NCI-H2227 treated with DMSO at 0.1 percent for 48 hours (cell line): ENCODE data around the gene ASTN1.

Source experiments
- DNase-seq: peaks from one replicate; lab custom pipeline; 2025; lab: John Stamatoyannopoulos, UW

The ASTN1 gene

DNA sequence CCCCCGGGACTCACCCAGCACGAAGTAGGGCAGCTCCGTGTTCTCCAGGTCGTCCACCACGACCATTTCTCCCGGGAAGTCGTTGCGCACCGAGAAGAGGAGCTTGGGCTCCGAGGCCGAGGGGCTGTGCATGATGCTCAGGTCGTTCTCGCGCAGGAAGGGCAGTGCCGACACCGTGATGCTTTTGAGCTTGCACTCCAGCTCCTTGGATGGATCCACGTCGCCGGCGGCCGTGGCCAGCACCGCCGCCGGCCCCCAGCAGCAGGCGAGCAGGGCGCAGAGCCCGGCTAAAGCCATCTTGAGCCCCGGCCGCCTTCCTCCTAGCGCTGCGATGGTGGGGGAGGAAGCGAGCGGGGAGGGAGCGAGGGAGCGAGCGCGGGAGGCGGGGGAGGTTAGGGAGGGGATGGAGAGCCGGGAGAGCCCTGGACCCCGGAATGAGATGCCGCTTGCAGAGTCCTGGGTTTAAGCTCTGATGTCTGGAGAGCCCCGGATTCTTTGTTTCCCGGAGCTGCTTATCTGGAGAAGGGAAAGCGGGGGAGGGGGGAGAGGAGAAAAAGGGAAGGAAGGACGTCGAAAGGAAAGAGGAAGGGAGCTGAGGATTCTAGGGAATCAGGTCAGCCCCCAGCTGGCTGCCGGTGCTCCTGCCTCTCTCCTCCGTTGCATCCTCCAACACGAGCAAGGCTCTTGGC is at the start of gene ASTN1:
ASTN1 (minus strand) TSS at position 333 of the 689 bp plus-strand sequence; CDS start at position 297, 36 bp downstream.
- DNase-seq: peak; percentile 76

DNA sequence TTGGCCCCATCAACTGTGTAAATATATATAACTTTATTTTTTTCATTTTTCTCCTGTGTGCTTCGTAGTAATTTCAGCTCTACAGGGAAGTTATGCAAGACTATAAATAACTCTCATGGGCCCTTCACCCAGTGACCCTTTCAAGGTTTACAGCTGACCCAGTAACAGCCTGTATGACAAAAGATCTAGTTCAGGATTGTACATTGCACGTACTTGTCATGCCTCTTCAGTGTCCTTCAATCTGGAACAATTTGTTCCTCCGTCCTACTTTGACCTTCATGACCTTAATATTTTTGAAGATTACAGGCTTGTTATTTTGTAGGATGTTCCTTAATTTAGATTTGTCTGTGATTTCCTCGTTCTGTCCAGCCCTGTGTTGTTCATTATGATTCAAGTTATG is 46.7 kb upstream of the ASTN1 start:
- DNase-seq: peak; percentile 64

DNA sequence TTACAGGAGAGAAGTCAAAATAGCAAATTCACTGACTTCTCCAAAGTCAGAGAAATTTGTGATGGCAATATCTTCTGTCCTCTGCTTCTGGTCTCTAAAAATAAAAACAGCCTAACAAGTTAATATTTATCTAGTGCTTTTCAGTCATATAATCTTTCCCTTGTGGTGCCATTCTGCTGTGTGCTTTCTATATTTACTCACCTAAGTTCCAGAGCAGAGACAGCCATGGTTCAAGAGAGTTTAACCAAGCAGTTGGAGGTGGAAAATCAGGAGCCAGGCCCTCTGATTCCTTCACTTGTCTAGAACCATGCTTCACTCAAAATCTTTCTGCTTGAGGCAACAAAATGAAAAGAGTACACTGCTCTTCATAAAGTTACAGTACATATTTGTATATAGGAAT is 45.6 kb upstream of the ASTN1 start:
- no peak for DNase-seq

DNA sequence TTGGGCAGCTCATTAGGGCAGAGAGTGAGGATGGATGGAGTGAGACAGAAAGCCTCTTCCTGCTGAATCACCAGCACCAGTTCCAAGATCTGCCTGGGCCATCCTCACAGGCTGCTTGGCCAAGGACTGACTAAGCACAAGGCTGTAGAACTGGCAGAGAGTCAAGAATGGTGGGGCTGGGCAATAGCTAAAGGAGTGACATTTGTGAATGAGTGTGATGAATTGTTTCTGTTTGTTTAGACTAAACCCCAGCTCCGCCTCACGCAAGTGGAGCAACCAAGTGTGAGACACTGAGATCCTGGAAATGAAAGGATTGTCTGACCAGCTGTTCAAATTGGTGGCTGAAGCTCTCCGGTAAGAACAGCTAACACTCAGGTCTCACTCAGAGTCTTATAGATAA is 44.8 kb upstream of the ASTN1 start:
- DNase-seq: peak; percentile 81

DNA sequence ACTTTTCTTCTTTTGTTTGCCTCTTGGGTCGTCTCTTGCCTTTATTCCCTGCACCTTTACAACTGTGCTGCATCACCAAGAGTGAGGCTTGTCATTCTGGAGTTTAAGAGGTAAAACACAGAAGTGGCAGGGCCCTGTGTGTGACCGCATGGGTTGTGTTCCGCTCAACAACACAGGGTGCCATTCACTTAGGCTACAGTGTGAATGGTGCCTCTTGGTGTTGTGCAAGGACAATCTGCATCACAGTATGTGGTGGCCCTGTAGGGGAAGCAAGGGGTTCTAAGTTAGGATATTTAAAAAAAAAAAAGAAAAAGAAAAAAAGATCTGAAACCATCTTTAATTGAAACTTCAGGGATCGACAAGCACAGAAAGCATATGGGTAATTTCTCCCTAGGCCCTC is 44.4 kb upstream of the ASTN1 start:
- DNase-seq: no peak

DNA sequence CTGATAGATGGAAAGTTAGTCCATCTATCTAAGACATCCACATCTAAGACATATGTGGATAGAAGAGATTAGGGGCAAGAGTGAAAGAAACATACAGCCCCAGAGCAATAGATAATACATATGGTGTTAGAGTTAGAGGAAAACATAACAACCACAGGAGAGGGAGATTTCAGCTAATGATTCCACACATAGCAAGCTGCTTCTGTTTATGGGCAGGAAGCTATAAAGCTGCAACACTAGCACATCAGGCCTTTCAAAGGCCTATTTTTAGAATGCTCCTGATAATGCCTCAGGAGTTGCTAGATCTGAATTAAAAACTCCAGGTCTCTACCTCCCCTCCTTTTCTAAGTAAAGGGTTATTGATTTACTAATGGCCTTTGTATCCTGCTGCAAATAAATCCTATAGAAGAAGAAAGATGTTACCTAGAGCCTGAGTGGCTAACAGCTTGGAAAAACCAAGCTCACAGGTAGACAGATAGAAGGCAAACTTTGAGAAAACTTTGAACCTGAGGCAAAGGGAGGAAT is 42.4 kb upstream of the ASTN1 start:
- no peak for DNase-seq

DNA sequence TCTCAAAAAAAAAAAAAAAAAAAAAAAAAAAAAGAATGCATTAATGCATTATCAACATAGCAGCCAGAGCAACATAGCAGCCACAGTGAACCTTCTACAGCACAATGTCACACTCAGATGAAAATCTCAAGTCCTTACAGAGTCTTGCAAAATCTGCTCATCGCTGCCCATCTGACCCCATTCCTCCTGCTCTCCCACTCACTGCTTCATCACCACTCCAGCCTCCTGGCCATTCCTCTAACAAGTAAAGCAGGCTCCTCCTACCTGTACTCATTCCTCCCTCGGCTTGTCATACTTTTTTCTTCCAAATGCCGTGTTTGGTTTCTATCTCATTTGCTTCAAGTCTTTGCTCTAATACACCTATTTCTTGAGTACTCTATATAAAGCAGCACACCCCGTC is 35.8 kb upstream of the ASTN1 start:
- DNase-seq: no peak

DNA sequence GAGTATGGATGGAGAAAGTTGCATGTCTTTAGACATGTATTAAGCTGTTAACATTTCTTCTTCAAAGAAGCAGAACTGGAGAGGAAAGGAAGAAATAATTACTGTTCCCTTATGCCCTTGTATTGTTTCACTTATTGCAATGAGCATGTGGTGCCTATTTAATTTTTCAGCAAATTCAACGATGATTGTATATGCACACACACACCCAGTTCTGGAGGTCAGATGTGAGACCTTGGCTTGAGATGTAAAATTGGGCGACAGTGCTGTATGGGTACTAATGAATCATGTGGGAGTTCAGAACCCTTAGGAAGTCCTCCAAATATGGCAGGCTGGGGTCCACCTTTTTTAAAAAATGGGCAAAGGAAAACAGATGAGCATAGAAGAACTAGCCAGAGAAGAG is 33.7 kb upstream of the ASTN1 start:
- no peak for DNase-seq

DNA sequence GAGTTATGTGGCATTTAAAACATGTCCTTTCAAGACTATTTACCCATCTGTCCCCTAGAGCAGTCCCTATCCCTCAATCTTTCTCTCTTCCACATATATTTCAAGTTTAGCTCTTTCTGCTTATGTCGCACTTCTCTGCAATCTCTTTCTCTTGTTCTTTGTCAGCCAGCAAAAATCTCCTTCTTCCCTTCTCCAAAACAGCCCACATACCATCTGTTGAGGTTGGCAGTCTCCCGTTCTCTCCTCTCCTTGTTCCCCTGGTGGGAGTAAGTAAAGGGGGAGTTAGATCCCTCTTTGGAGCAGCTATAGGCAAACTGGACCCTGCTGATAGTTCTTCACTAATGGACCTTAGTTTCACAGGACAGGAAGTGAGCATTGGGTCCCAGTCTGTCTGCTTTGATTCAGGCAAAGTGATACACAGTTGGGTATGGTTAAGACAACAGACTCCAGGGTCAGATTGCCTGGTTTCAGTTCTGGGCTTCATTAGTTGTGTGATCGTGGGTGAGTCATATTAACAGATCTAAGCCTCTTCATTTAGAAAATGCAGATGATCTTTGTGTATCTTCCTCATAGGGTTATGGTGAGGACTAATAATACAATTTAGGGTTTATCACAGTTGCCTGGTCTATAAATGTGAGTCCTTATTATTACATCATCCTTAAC is 25.9 kb upstream of the ASTN1 start:
- no peak for DNase-seq

DNA sequence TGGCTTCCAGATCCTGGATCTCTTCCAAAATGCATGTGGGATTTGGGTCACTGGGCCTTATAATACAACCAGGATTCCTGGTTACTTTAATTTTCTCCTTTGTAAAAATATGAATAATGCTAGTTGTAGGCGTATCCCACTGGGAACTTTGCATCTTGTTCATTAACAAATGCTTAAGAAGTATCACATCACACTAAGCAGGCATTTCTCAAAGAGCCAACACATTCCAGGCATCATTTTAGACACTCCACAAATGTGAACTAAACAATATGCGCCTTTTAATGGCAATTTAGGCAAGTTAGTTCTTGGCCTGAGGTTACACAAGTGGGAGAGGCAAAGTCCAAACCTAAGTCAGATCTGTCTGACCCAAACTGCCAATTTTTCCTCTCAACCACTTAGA is 22.1 kb upstream of the ASTN1 start:
- no peak for DNase-seq

DNA sequence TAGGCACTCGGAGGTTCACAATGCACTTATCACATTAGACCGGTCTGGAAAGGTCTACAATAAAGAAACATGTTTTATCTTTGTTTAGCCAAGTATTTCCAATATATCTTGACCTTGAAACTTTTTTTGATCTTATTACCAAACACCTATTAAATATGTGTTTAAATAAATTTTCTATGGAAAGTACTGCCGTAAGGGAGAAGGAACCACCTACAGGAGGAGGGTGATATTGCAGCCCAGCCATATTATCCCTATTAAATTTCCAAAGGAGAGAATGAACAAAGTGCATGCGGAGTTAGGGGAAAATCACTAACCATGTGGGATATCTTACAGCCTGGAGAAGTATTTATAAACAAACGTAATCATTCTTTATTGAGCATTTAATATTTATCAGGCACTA is 20.7 kb upstream of the ASTN1 start:
- DNase-seq: no peak

DNA sequence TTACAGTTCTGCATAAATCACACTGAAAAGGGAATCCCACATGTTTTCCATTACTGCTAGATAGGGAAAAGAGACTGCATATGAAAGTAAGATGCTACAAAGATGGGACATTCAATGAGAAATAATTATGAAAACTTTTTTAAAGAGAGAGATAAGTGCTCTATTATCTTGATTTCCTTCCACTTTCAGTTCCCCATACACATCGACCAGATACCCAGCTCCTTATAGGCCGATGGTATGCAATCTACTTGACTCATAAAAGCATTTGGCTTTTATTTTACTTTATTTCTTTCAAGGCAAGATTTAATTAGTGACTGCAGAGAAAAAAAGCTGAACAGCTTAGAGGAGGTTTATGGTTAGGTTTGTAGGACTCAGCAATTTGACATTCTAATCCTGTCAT is 19.3 kb upstream of the ASTN1 start:
- no peak for DNase-seq

DNA sequence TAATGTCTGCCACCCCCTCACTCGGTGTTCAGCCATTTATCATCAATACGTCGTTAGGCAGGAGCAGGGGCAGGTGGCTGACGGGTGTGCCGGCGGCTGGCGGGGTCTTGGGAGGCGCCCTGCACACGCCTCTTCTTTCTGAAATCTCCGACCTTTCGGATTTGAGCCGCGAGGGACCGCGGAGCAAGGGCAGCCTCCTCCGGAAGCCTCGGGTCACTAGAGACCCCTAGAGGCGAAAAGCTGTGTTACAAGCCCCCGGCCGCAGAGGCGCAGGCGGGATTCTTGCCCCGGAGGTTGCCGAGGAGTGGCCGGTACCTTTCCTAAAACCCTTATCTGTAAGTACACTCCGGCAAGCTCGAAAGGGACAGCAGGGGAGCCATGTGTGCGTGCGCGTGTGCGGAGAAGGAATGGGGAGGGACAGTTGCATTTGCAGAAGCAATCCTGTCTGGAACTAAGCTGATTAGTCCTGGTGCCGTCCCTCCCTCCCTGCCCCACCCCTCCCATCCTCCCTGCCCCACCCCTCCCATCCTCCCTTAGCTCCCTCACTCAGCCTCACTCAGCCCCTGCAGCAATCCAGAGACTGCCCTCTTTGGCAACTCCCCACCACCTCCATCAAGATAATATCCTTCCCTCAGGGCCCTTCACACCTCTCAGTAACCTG is 17.2 kb upstream of the ASTN1 start:
- peak; percentile 82 for DNase-seq

DNA sequence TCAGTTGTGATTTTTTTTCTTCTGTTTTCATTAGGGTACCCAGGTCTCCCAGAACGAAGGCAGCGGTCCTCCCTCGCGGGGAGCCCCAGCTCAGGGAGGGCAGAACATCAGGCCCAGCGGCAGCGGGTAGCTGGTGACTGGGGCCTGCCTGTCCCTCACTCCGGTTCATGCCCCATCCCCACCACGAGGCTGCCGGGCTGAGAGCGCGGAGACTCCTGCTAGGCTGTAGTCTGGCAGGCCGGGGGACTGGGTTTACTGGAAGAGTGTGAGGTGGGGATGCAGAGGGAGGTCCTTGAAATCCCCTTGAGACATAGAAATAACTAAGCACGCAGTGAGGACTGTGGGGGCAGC is 16.7 kb upstream of the ASTN1 start:
- DNase-seq: peak; percentile 68

DNA sequence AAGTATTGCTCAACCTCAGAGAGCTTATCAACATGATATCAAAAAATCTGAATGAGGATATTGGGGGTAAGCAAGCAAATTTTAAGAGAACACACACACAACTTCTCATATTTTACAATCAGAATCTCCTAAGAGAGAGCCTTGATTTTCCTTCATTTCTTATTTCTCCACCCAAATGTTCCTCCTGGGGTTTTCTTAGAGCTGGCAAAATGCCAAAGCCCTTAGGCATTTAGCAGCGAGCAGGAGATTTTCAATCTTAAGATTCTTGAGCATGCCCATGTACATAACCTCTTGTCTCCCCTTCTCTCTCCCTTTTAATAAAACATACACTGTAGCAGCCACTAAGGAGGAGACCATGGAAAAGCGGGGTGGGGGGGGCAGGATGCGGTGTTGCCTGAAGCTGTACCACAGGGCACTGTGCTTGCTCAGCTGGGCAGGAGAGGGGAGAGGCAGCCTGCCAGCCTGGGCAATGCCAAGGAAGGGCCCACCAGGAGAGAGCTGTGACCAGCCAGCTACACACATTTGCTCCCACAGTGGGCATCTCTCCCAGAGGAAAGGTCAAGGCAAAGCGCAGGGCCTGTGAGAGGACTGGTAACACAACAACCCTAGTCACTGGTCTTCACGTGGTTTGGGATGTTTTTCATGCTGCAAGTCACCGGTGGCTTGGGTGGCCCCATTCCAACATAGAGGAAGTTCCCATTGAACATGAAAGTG is 10.6 kb upstream of the ASTN1 start:
- no peak for DNase-seq

DNA sequence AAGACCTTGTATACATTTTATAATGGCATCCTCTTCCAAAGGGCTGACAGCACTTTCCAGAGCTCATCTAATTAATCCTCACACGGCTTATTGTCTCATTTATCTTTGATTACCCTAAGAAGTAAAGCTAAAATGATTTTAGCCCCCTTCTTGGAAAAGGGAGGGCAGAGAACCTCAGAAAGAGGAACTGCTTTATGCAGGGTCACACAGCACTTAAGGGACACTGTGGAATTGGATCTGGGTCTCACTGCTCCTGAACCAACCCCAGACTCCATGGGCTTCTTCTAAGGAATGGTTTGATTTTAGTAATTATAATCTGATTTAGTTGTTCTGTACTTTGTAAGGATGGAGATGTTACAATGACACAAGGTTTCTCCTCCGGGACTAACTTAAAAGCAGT is 9.5 kb upstream of the ASTN1 start:
- DNase-seq: no peak

DNA sequence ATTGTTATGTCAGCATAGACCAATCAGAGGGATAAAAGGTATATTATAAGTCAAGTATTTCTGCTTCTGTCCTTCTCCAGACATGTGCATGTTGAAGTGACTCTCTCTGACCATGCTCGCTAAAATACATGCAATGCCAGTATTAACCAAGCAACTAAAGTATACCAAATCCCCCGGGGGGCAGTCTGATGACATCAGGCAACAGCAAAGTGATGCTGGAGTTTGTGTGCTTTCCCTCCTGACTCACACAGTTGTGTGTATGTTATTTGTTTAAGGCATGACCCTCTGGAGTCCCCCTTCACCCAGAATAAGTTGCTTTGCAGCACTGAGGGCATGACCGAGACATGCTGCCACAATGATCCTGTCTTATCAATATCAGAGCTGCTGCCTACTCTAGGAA is 8.4 kb upstream of the ASTN1 start:
- no peak for DNase-seq

DNA sequence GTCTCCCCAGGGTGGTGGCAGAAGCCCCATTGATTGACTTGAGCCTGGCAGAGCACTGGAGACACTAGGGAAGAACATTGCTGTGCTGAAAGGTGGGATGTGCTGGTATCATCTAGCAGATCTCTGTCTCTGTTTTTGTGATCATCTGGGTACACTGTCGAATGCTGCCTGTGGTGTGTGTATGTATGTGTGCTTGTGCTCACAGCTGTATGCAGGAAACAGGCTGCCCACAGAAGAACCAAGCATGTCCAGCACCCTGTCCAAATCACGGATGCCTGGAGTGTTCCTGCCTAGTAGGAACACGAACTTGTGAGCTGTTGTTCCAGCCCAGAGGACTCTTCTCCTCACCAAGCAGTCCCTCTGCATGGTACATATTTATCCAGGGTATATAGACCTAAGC is 7.8 kb upstream of the ASTN1 start:
- no peak for DNase-seq

DNA sequence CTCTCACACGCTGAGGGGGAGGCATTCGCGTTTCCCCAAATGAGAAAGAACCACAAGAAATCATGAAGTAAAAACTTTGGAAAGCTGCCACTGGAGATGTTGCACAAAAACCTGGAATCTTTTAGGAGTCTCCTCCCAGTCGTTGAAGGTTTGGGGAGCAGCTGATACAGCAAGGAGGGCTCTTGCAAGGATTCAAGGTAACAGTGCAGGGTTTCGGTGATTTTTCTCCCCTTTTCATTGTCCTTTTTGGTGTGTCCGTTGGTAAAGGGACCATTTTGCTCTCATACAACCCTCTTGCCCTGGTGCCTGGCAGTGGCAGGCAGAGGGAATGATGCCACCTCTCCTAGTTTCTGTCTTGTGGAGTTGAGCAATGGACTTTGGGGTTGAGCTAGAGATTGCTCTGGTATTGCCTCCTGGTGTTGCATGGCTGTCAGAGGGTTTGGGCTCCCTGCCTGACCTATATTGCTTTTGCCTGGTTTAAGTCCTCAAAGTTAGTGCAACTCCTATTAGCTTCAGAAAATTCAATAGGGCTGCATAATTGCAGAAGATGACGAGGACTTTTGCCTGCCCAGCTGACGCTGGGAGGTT is 7.1 kb upstream of the ASTN1 start:
- DNase-seq: no peak

DNA sequence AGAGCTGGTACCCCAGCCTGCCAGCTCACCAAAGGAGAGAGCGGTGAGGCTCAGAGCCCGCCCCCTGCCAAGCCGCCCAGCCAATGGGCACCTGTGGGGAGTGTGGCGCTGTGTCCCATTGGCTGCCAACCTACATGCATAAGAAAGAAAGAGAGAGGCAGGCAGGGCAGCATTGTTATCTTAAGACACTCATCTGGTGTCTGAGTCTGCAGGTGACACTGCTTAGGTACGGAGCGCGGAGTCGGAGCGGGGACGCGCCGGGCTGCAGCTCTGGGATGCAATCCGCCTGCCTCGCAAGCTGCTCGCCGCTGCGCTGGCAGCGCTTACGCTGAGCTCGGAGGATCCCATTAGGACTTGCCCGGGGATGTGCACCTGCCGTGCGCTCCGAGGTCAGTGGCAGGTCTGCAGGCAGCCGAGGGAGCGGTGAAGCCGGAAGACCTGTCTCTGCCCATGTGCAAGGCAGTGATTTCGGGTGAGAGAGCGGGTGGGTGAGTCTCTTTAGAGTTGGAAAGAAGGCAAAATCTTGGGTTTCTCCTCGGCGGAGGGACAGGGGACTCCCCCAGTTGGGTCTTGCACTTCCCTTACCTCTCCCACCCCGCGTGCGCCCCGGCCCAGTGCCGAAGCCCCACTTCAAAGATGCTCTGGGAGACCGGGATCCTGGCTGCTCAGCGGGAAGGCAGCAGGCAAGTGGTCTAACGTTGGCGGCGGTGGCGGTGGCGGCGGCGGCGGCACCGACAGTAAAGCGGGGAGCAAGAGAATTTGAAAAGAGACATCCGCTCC is 6.4 kb upstream of the ASTN1 start, which contains the start of gene BRINP2:
BRINP2 (plus strand) TSS at position 203 of the 780 bp plus-strand sequence. CDS start 58,919 bp downstream, outside the sequence.
- DNase-seq: peak; percentile 88

DNA sequence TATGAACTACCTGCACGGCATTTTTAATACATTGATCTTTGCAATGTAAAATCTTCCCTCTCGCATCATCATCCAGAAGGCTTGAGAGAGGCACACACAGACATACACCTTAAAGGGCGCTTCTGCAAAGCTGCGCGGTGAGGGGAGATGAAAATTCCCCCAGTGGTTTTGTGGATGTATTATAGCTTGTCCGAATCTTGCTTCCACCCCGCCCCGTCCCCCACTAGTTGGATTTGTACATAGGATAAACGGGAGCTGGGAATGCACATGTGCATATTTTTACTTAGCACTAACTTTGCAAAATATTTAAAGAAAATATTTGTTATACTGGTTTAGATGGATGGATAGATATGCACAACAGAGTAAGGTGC is 542 bp upstream of the ASTN1 start:
- DNase-seq: peak; percentile 76
